Eye (tissue), 1 donor: ENCODE data around the gene ZNF516.
A peak's percentile ranks its signal among the peaks of the same experiment; 100 is the strongest.

ENCODE experiments used
- DNase-seq: peaks from one replicate; pipeline ENCODE4 v3.0.0-alpha.2; 2015

Gene ZNF516

GRCh38 chr18:76441002-76441667 lies 53.9 kb downstream of the ZNF516 start:
- no peak for DNase-seq

- no peak for DNase-seq
Measured at GRCh38 chr18:76437910-76438309, 57.1 kb downstream of the ZNF516 start.

GRCh38 chr18:76437011-76437410 lies 58.0 kb downstream of the ZNF516 start:
- no peak for DNase-seq

- no peak for DNase-seq
Measured at GRCh38 chr18:76436342-76436741, 58.7 kb downstream of the ZNF516 start.

GRCh38 chr18:76435316-76435989 lies 59.6 kb downstream of the ZNF516 start:
- DNase-seq, result no peak

- DNase-seq, result no peak
Measured at GRCh38 chr18:76434452-76434851, 60.6 kb downstream of the ZNF516 start.

- DNase-seq, result no peak
Measured at GRCh38 chr18:76433788-76434187, 61.3 kb downstream of the ZNF516 start.

GRCh38 chr18:76432970-76433767 lies 61.9 kb downstream of the ZNF516 start:
- no peak for DNase-seq

GRCh38 chr18:76432274-76432755 lies 62.7 kb downstream of the ZNF516 start:
- DNase-seq, result no peak

- no peak for DNase-seq
Measured at GRCh38 chr18:76431437-76432273, 63.4 kb downstream of the ZNF516 start.

- no peak for DNase-seq
Measured at GRCh38 chr18:76430636-76431035, 64.4 kb downstream of the ZNF516 start.

GRCh38 chr18:76429262-76430126 lies 65.5 kb downstream of the ZNF516 start:
- DNase-seq, result no peak

- no peak for DNase-seq
Measured at GRCh38 chr18:76428396-76429261, 66.4 kb downstream of the ZNF516 start.

- peak; percentile 65 for DNase-seq
Measured at GRCh38 chr18:76426737-76427305, 68.2 kb downstream of the ZNF516 start.

- no peak for DNase-seq
Measured at GRCh38 chr18:76425146-76426131, 69.6 kb downstream of the ZNF516 start.

GRCh38 chr18:76422838-76423237 lies 72.2 kb downstream of the ZNF516 start:
- DNase-seq, result no peak

- DNase-seq, result no peak
Measured at GRCh38 chr18:76422121-76422520, 72.9 kb downstream of the ZNF516 start.

GRCh38 chr18:76421685-76422078 lies 73.4 kb downstream of the ZNF516 start:
- DNase-seq, result no peak
